ENCODE measurements around the gene MRPS26.
A peak's percentile ranks its signal among the peaks of the same experiment; 100 is the strongest.
"Not testable (repeated sequence)": the region's sequence is repeated elsewhere in the genome, so short reads cannot be mapped to it uniquely, and the experiment has no call there.

MRPS26 gene

GRCh38 chr20:3043322-3043721 lies 2.5 kb upstream of the MRPS26 start, which contains the start of gene GNRH2:
Gene GNRH2 (plus strand): TSS chr20:3043622. CDS start chr20:3044415, 793 bp downstream.
- DNase-seq: no peak

- no peak for DNase-seq
Measured at GRCh38 chr20:3044336-3044965, 1.4 kb upstream of the MRPS26 start.

GRCh38 chr20:3045042-3045815 lies 623 bp upstream of the MRPS26 start:
- peak; percentile 48 for DNase-seq

GRCh38 chr20:3046677-3047462 lies 1.0 kb downstream of the MRPS26 start:
- DNase-seq: peak; percentile 19

- no peak for DNase-seq
Measured at GRCh38 chr20:3047486-3048419, 1.9 kb downstream of the MRPS26 start.

- DNase-seq: no peak
Measured at GRCh38 chr20:3051385-3052019, 5.7 kb downstream of the MRPS26 start.

GRCh38 chr20:3059489-3059888 lies 13.6 kb downstream of the MRPS26 start:
- DNase-seq: no peak

GRCh38 chr20:3064119-3064518 lies 18.3 kb downstream of the MRPS26 start:
- not testable (repeated sequence) for DNase-seq

GRCh38 chr20:3067139-3068014 lies 21.5 kb downstream of the MRPS26 start:
- DNase-seq: no peak

- DNase-seq: no peak
Measured at GRCh38 chr20:3068075-3068474, 22.2 kb downstream of the MRPS26 start.

- DNase-seq: peak; percentile 28
Measured at GRCh38 chr20:3068986-3069900, 23.4 kb downstream of the MRPS26 start.

GRCh38 chr20:3070725-3071124 lies 24.9 kb downstream of the MRPS26 start:
- no peak for DNase-seq

- no peak for DNase-seq
Measured at GRCh38 chr20:3071266-3071609, 25.4 kb downstream of the MRPS26 start.

- DNase-seq: peak; percentile 76
Measured at GRCh38 chr20:3071610-3072529, 26.0 kb downstream of the MRPS26 start, which contains the start of gene OXT. Gene OXT (plus strand): TSS chr20:3071620. CDS start chr20:3071656, 36 bp downstream.

- DNase-seq: no peak
Measured at GRCh38 chr20:3072530-3073250, 26.8 kb downstream of the MRPS26 start.

GRCh38 chr20:3073251-3073643 lies 27.4 kb downstream of the MRPS26 start:
- not testable (repeated sequence) for DNase-seq

GRCh38 chr20:3074812-3075211 lies 29.0 kb downstream of the MRPS26 start:
- DNase-seq: no peak

- DNase-seq: not testable (repeated sequence)
Measured at GRCh38 chr20:3075315-3075714, 29.5 kb downstream of the MRPS26 start.

All from activated naive CD4-positive, alpha-beta T cell treated with anti-CD3 and anti-CD28 coated beads, Interleukin-2, amount 50 U/mL, for 16 hours (primary cell).